HG03378 (cell line): ENCODE results near the gene TMEM218.

Experiments used
- ATAC-seq: cut with Tn5 transposase; IDR thresholded peaks from one replicate; pipeline ENCODE4 v1.9.1; 2021; ENCODE audit warnings: mild to moderate bottlenecking, moderate library complexity; ENCODE audit not compliant: unreplicated experiment

TMEM218 gene

GRCh38 chr11:125132071-125132470 lies 20.6 kb upstream of the TMEM218 start:
- no peak for ATAC-seq

- no peak for ATAC-seq
These were observed 18.0 kb upstream of the TMEM218 start for GRCh38 chr11:125129316-125129993.

GRCh38 chr11:125128450-125128849 lies 17.0 kb upstream of the TMEM218 start:
- ATAC-seq = no peak

GRCh38 chr11:125124618-125124992 lies 13.2 kb upstream of the TMEM218 start:
- no peak for ATAC-seq

- no peak for ATAC-seq
These were observed 12.7 kb upstream of the TMEM218 start for GRCh38 chr11:125123947-125124617.

GRCh38 chr11:125123194-125123946 lies 11.9 kb upstream of the TMEM218 start:
- no peak for ATAC-seq

GRCh38 chr11:125117429-125117828 lies 6.0 kb upstream of the TMEM218 start:
- ATAC-seq = no peak

GRCh38 chr11:125114518-125114917 lies 3.1 kb upstream of the TMEM218 start:
- ATAC-seq = no peak

GRCh38 chr11:125112208-125112604 lies 780 bp upstream of the TMEM218 start:
- ATAC-seq = no peak

GRCh38 chr11:125111001-125111342 lies 454 bp downstream of the TMEM218 start:
- ATAC-seq = no peak

GRCh38 chr11:125110506-125110905 lies 920 bp downstream of the TMEM218 start:
- no peak for ATAC-seq

- no peak for ATAC-seq
These were observed 3.0 kb downstream of the TMEM218 start for GRCh38 chr11:125108469-125108868.

- ATAC-seq = no peak
These were observed 5.5 kb downstream of the TMEM218 start for GRCh38 chr11:125105926-125106325.

- ATAC-seq = no peak
These were observed 8.9 kb downstream of the TMEM218 start for GRCh38 chr11:125102510-125102909.

- no peak for ATAC-seq
These were observed 9.4 kb downstream of the TMEM218 start for GRCh38 chr11:125102025-125102424.

GRCh38 chr11:125101596-125101995 lies 9.8 kb downstream of the TMEM218 start:
- no peak for ATAC-seq

- no peak for ATAC-seq
These were observed 11.3 kb downstream of the TMEM218 start for GRCh38 chr11:125100136-125100535.

- no peak for ATAC-seq
These were observed 16.7 kb downstream of the TMEM218 start for GRCh38 chr11:125094731-125095130.

GRCh38 chr11:125093502-125093901 lies 17.9 kb downstream of the TMEM218 start:
- no peak for ATAC-seq

GRCh38 chr11:125092669-125093068 lies 18.8 kb downstream of the TMEM218 start:
- no peak for ATAC-seq

GRCh38 chr11:125091877-125092664 lies 19.4 kb downstream of the TMEM218 start:
- ATAC-seq = no peak
